K562 treated with DMSO at 1 percent for 48 hours (cell line): Measurements from ENCODE around the gene ZNF334. TPM values are rescaled to one million over a fixed set of nuclear protein-coding genes. Genes with fewer than 3 reads are reported as not detected.

Source experiments
- total RNA-seq: library from RNA; unstranded; fragments of 300-600 nt; gene quantifications from 2 replicates; pipeline ENCODE4 v1.2.3, GENCODE V29; 2022; ENCODE audit warnings: low replicate concordance; ENCODE audit errors: extremely low read depth

Gene ZNF334
- total RNA-seq = not detected in 2 replicates

DNA sequence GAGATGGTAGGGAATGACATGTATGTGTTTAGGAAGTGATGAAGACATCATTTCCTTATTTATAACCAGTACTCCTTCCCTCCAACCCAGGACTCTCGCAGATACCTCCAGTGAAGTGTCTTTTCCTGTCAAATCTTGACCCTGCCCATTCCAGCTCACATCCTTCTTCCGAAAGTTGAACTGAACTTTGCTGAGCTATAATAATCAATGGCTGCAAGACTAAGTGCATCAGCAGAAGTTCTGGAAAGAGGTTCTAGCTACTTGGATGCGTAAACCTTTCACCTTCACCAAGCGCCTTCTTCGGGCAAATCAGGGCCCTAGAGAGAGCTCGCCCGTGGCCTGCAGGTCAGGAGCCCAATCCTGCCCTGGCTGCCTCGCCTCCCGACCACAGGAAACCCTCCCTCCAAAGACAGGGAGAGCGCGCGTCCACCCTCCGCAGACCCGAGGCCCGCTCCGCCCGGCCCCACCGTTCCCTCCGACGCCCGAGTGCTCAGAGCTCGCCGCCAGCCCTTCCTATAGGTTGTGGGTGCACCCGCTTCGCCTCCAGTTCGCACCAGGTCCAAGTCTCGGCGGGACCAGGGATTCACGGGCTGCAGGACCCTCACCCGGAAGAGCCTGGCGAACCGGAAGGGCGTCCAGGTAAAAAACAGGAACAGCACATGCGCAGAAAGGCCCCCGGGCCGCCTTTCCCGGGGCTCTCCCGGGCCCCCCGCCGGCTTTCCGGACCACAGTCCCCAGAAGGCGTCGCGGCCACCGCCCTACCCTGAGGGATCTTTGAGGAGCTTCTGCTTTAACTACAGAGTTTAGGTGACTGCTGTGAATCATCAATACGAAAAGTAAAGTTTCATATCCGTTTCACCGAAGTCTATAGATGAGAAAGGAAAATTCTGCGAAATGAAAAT, at the start of gene ZNF334:
Gene ZNF334 (minus strand): TSS at position 617 of the 902 bp plus-strand sequence. CDS start 1,457 bp downstream, outside the sequence.

DNA sequence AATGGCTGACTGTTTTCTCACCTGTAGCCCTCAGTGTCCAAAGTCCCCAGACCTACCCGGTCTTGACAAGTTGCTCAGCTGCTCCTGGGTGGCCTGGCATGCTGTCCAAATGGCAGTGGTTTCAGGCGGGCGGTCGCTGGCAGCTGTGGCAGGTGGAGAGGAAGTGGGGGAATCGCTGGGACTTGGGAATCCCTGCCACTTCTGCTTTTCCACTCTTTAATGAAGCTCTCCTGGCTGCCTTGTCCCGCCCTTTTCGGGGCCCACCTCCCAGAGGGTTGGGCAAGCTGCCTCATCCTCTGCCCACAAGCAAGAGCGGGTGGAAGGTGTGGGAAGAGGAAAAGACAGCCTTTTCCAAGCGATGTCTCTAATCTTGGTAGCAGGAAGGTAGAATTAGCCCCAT, 37.1 kb upstream of the ZNF334 start, which contains the start of gene OCSTAMP:
Gene OCSTAMP (minus strand): TSS at position 194 of the 400 bp plus-strand sequence. CDS start 94 bp downstream, at position 100.

Other genes starting within 250 kb of the ZNF334 start
- gene CDH22, start 205.1 kb downstream of the ZNF334 start, total RNA-seq = not detected in 2 replicates
- not detected in 2 replicates for gene ELMO2, start 106.9 kb downstream of the ZNF334 start, total RNA-seq
- not detected in 2 replicates for gene OCSTAMP, start 37.1 kb upstream of the ZNF334 start, total RNA-seq
- not detected in 2 replicates for gene SLC13A3, start 137.9 kb upstream of the ZNF334 start, total RNA-seq
- gene TP53RK, start 175.9 kb upstream of the ZNF334 start, total RNA-seq = not detected in 2 replicates
- gene SLC2A10, start 196.1 kb upstream of the ZNF334 start, total RNA-seq = not detected in 2 replicates